ENCODE data around the gene TMEM143. TPM values are rescaled to one million over a fixed set of nuclear protein-coding genes. Genes with fewer than 3 reads are reported as not detected.

The TMEM143 gene
- total RNA-seq, 4 donors from 2014 or later, result 3.2 to 9.3 (median 6.2) TPM

- intact Hi-C loops (cut with DNase I), result no loop called here
- Histone ChIP-seq H3K9me3 (no peaks in the 10 kb centered on the region), H3K36me3 (no peaks in the 10 kb centered on the region), H3K4me3 (no peak overlapping the region), H3K4me1 (peaks cover 20 to 53% (median 21%) of the 10 kb centered on the region in 3 donors), H3K27me3 (peaks cover 9 to 68% (median 30%) of the 10 kb centered on the region in 4 donors), H3K27ac (no peak overlapping the region)
- 40 to 100% methylated on average over 1 of the region's 2 CpGs for WGBS, 2 donors
- DNase-seq, result no peak
- no peak for TF ChIP-seq POLR2A (IDR thresholded peaks at IDR 0.05)
- TF ChIP-seq, protein P1, sequence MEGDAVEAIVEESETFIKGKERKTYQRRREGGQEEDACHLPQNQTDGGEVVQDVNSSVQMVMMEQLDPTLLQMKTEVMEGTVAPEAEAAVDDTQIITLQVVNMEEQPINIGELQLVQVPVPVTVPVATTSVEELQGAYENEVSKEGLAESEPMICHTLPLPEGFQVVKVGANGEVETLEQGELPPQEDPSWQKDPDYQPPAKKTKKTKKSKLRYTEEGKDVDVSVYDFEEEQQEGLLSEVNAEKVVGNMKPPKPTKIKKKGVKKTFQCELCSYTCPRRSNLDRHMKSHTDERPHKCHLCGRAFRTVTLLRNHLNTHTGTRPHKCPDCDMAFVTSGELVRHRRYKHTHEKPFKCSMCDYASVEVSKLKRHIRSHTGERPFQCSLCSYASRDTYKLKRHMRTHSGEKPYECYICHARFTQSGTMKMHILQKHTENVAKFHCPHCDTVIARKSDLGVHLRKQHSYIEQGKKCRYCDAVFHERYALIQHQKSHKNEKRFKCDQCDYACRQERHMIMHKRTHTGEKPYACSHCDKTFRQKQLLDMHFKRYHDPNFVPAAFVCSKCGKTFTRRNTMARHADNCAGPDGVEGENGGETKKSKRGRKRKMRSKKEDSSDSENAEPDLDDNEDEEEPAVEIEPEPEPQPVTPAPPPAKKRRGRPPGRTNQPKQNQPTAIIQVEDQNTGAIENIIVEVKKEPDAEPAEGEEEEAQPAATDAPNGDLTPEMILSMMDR (IDR thresholded peaks at IDR 0.05), result no peak
Measured at GRCh38 chr19:48396824-48397176, 33.1 kb upstream of the TMEM143 start.

- H3K27me3 ChIP-seq, result peaks cover 9 to 68% (median 30%) of the 10 kb centered on the region in 4 donors
- intact Hi-C loops (cut with DNase I), result no loop called here
- no peaks in the 10 kb centered on the region for H3K36me3 ChIP-seq
- TF ChIP-seq, protein P1 (IDR thresholded peaks at IDR 0.05), result no peak
- TF ChIP-seq POLR2A (IDR thresholded peaks at IDR 0.05), result no peak
- H3K4me3 ChIP-seq, result no peak overlapping the region
- peaks cover 20 to 57% (median 21%) of the 10 kb centered on the region in 3 donors for H3K4me1 ChIP-seq
- H3K9me3 ChIP-seq, result no peaks in the 10 kb centered on the region
- no peak overlapping the region for H3K27ac ChIP-seq
- 48 to 57% methylated on average over 11 to 20 of the region's 24 CpGs for WGBS, 2 donors
- no peak for DNase-seq
Measured at GRCh38 chr19:48396016-48396823, 32.5 kb upstream of the TMEM143 start.

DNA sequence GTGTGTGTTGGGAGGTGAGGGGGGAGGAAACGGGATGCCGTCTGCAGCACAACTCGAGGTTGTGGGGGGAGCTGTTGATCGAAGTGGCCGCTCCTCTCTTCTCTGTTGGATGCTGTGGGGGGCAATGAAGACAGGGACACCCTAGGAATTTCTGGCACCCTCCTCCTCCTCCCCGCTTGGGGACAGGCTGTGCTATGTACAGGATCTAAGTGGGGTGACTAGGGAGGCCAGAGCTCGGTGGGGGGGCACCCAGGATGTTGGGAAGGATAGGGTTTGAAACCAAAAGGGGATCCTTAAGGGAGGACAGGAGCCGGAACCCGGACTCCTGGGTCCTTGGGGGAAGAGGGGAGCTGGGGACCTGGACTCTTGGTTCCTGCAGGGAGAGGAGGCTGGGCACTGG is 31.8 kb upstream of the TMEM143 start:
- intact Hi-C loops (cut with DNase I), result no loop called here
- WGBS, 2 donors, result 29 to 50% methylated on average over 5 to 6 of the region's 9 CpGs
- H3K9me3 ChIP-seq, result no peaks in the 10 kb centered on the region
- H3K36me3 ChIP-seq, result no peaks in the 10 kb centered on the region
- no peak overlapping the region for H3K4me3 ChIP-seq
- TF ChIP-seq, protein P1 (IDR thresholded peaks at IDR 0.05), result no peak
- no peak for TF ChIP-seq POLR2A (IDR thresholded peaks at IDR 0.05)
- H3K27ac ChIP-seq, result no peak overlapping the region
- peaks cover 9 to 68% (median 30%) of the 10 kb centered on the region in 4 donors for H3K27me3 ChIP-seq
- H3K4me1 ChIP-seq, result peaks cover 20 to 58% (median 21%) of the 10 kb centered on the region in 3 donors
- DNase-seq, result no peak

DNA sequence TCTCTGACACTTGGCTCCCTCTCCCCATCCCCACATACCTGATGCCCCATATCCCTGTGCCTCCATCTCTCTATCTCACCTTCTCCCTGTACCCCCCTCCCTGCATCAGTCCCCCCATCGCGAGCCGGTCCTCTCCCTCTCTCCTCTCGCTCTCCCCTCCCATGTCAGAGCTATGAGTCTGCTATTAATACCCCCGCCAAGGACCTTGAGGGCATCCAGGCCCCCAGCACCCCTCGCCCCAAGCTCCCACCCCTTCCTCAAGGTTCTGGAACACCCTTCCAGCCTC is 31.4 kb upstream of the TMEM143 start:
- no peak for TF ChIP-seq POLR2A (IDR thresholded peaks at IDR 0.05)
- TF ChIP-seq, protein P1 (IDR thresholded peaks at IDR 0.05), result no peak
- H3K27ac ChIP-seq, result no peak overlapping the region

GRCh38 chr19:48394331-48395169 is 30.8 kb upstream of the TMEM143 start:
- H3K36me3 ChIP-seq, result peaks cover 0 to 1% (median 0%) of the 10 kb centered on the region in 3 donors
- no peak for TF ChIP-seq POLR2A (IDR thresholded peaks at IDR 0.05)
- TF ChIP-seq, protein P1 (IDR thresholded peaks at IDR 0.05), result no peak
- peak overlapping the region in 1 of 4 donors; percentile 32 for H3K4me3 ChIP-seq
- H3K27ac ChIP-seq, result no peak overlapping the region
- H3K27me3 ChIP-seq, result peaks cover 9 to 68% (median 30%) of the 10 kb centered on the region in 4 donors
- no peaks in the 10 kb centered on the region for H3K9me3 ChIP-seq
- 2 to 3% methylated on average over 17 to 18 of the region's 38 CpGs for WGBS, 2 donors
- H3K4me1 ChIP-seq, result peaks cover 24 to 68% (median 29%) of the 10 kb centered on the region in 3 donors
- intact Hi-C loops (cut with DNase I), result no loop called here
- DNase-seq, result no peak

More for the DNA sequence above, 31.4 kb upstream of the TMEM143 start:
- Histone ChIP-seq H3K4me3 (no peak overlapping the region), H3K27me3 (peaks cover 9 to 68% (median 30%) of the 10 kb centered on the region in 4 donors), H3K36me3 (no peaks in the 10 kb centered on the region), H3K9me3 (no peaks in the 10 kb centered on the region), H3K4me1 (peaks cover 22 to 62% (median 24%) of the 10 kb centered on the region in 3 donors)
- 0 to 20% methylated on average over 5 of the region's 6 CpGs for WGBS, 2 donors
- intact Hi-C loops (cut with DNase I), result no loop called here
- DNase-seq, result no peak

All from esophagus squamous epithelium (tissue), 5 donors.